ENCODE data around the gene ZNF394.

The ZNF394 gene

DNA sequence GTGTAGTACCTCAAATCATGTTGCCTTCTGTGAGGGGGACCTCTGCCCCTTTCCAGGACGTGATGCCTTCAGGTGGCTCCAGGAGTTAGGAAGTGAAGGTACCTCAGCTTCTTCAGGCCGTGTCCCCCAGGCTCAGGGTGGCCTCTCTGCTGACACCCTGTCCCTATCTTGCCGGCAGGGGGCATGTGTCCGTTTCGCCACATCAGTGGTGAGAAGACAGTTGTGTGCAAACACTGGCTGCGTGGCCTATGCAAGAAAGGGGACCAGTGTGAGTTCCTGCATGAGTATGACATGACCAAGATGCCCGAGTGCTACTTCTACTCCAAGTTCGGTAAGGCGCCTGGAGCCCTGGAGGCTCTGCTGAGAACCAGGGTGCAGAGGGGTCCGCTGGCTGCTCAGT is 52.1 kb downstream of the ZNF394 start:
- WGBS (ENCODE audit: insufficient coverage): 93% methylated on average over 10 of the region's 10 CpGs
- Histone ChIP-seq H3K4me1 (ENCODE audit: control extremely low read depth in 1 of 4, control insufficient read depth in 4 of 4, insufficient read depth in 4 of 4, low read length in 3 of 4) (no peaks in the 10 kb centered on the region), H3K36me3 (ENCODE audit: control insufficient read depth in 4 of 4, insufficient read depth in 4 of 4, low read length in 3 of 4) (peaks cover 14 to 84% (median 57%) of the 10 kb centered on the region in 4 experiments), H3K4me3 (ENCODE audit: control insufficient read depth in 1 of 7, extremely low read depth in 1 of 7, insufficient read depth in 4 of 7, low read depth in 2 of 7, low read length in 6 of 7) (no peak overlapping the region), H3K27ac (ENCODE audit: insufficient read depth in 1 of 2, low read depth in 1 of 2, low read length in 2 of 2, poor library complexity in 1 of 2, severe bottlenecking in 2 of 2) (no peak overlapping the region), H3K9me3 (ENCODE audit: control extremely low read depth in 1 of 5, control insufficient read depth in 4 of 5, insufficient read depth in 2 of 5, low read depth in 1 of 5, low read length in 4 of 5) (no peaks in the 10 kb centered on the region), H3K27me3 (replicated peaks in 2 of 5; ENCODE audit: control insufficient read depth in 4 of 5, insufficient read depth in 5 of 5, low read length in 4 of 5) (no peaks in the 10 kb centered on the region)
- POLR2A ChIA-PET: no interaction called here
- peak in 2 of 3 donors; percentile 11 to 20 for DNase-seq
- CTCF ChIA-PET: interaction anchor here (0.7 kb wide), 1 partner anchor 172 kb away, joined by 3 read pairs; no protein-coding TSS in a partner anchor

GRCh38 chr7:99446096-99446495 is 54.0 kb downstream of the ZNF394 start:
- ChIA-PET POLR2A (interaction anchor here (0.6 kb wide), 1 partner anchor 566 kb away, joined by 4 read pairs; no protein-coding TSS in a partner anchor), CTCF (interaction anchor here (1.1 kb wide), 1 partner anchor 10 kb away, joined by 3 read pairs; no protein-coding TSS in a partner anchor)
- H3K9me3 ChIP-seq (ENCODE audit: control extremely low read depth in 1 of 5, control insufficient read depth in 4 of 5, insufficient read depth in 2 of 5, low read depth in 1 of 5, low read length in 4 of 5): no peaks in the 10 kb centered on the region
- H3K4me3 ChIP-seq (ENCODE audit: control insufficient read depth in 1 of 7, extremely low read depth in 1 of 7, insufficient read depth in 4 of 7, low read depth in 2 of 7, low read length in 6 of 7): no peak overlapping the region
- DNase-seq: no peak
- H3K27ac ChIP-seq (ENCODE audit: insufficient read depth in 1 of 2, low read depth in 1 of 2, low read length in 2 of 2, poor library complexity in 1 of 2, severe bottlenecking in 2 of 2): no peak overlapping the region
- WGBS (ENCODE audit: insufficient coverage): 100% methylated on average over 4 of the region's 4 CpGs
- peaks cover 14 to 80% (median 48%) of the 10 kb centered on the region in 4 experiments for H3K36me3 ChIP-seq (ENCODE audit: control insufficient read depth in 4 of 4, insufficient read depth in 4 of 4, low read length in 3 of 4)
- H3K4me1 ChIP-seq (ENCODE audit: control extremely low read depth in 1 of 4, control insufficient read depth in 4 of 4, insufficient read depth in 4 of 4, low read length in 3 of 4): no peaks in the 10 kb centered on the region
- no peaks in the 10 kb centered on the region for H3K27me3 ChIP-seq (replicated peaks in 2 of 5; ENCODE audit: control insufficient read depth in 4 of 5, insufficient read depth in 5 of 5, low read length in 4 of 5)

Measured in common myeloid progenitor, CD34-positive (primary cell).